Esophagus muscularis mucosa (tissue), 4 donors: ENCODE data around the gene UPK1B. TPM values are rescaled to one million over a fixed set of nuclear protein-coding genes. Genes with fewer than 3 reads are reported as not detected.

Experiments
- DNase-seq: peaks from one replicate; pipeline ENCODE4 v3.0.0-alpha.2; 2017; ENCODE audit errors: extremely low spot score
- H3K27ac ChIP-seq, 4 donors: fragments of 200-600 bp; sonication (generic); replicated peaks in 1 of 4; 1 replicate in 3 of 4; 2 replicates in 1 of 4; pipeline ENCODE4 v1.5.1; 2016 to 2019; ENCODE audit warnings: mild to moderate bottlenecking in 1 of 4
- H3K27me3 ChIP-seq, 4 donors: fragments of 200-600 bp; sonication (generic); one replicate each; pipeline versions ENCODE4 v1.5.1 to v1.6.0; 2016 to 2019
- H3K36me3 ChIP-seq, 4 donors: fragments of 200-600 bp; sonication (generic); one replicate each; pipeline ENCODE4 v1.5.1; 2016 to 2019
- H3K4me1 ChIP-seq, 4 donors: fragments of 200-600 bp; sonication (generic); one replicate each; pipeline ENCODE4 v1.5.1; 2016 to 2019
- H3K4me3 ChIP-seq, 4 donors: fragments of 200-600 bp; sonication (generic); 1 replicate in 2 of 4; 2 replicates in 2 of 4; pipeline ENCODE4 v1.5.1; 2016 to 2019; ENCODE audit warnings: mild to moderate bottlenecking in 4 of 4, moderate library complexity in 1 of 4
- H3K9me3 ChIP-seq, 4 donors: fragments of 200-600 bp; sonication (generic); 1 replicate in 3 of 4; 2 replicates in 1 of 4; pipeline ENCODE4 v1.5.1; 2016 to 2019
- CTCF ChIP-seq, 3 experiments: fragments of 200-600 bp in 2 of 3; fragments of 450-650 bp in 1 of 3; sonication (generic) in 2 of 3; IDR thresholded peaks; one replicate each; pipeline ENCODE4 v1.5.1; 2017 to 2019; ENCODE audit warnings: antibody characterized with exemption in 3 of 3, mild to moderate bottlenecking in 2 of 3, moderate library complexity in 1 of 3
- EP300 ChIP-seq: sonication (generic); formaldehyde crosslinking; IDR thresholded peaks from one replicate; pipeline ENCODE4 v1.6.1; 2017; ENCODE audit warnings: antibody characterized with exemption
- POLR2A ChIP-seq: fragments of 450-650 bp; IDR thresholded peaks from one replicate; pipeline ENCODE4 v1.6.1; 2017; ENCODE audit warnings: antibody characterized with exemption, moderate library complexity, mild to moderate bottlenecking, low read depth
- POLR2AphosphoS5 ChIP-seq, 2 donors: sonication (generic); formaldehyde crosslinking; IDR thresholded peaks; one replicate each; pipeline ENCODE4 v1.6.1; 2017; ENCODE audit warnings: antibody characterized with exemption in 2 of 2
- WGBS: methylation state at CpG from one replicate; pipeline ENCODE4 v1.1.5; 2018; 5-methylcytosine and 5-hydroxymethylcytosine counted together
- intact Hi-C: fragments of 100-400 bp; cut with DNase I; formaldehyde crosslinking; loops from one replicate; pipeline ENCODE4 v1.15.1; 2023
- total RNA-seq, 4 donors: library from RNA; depleted of rRNA; stranded (reverse); fragments of >200 nt; gene quantifications; one replicate each; pipeline versions ENCODE4 v1.1.0 to v1.2.1, GENCODE V29; 2016

UPK1B gene
- total RNA-seq, 4 donors from 2014 or later: not detected

GRCh38 chr3:119140466-119140865 lies 32.9 kb upstream of the UPK1B start:
- H3K36me3 ChIP-seq: no peaks in the 10 kb centered on the region
- TF ChIP-seq POLR2AphosphoS5 (IDR thresholded peaks at IDR 0.05) (no peak), EP300 (no peak), CTCF (IDR thresholded peaks at IDR 0.05) (no peak), POLR2A (no peak)
- intact Hi-C loops: no loop called here
- H3K4me3 ChIP-seq: no peak overlapping the region
- DNase-seq: no peak
- no peaks in the 10 kb centered on the region for H3K9me3 ChIP-seq
- H3K4me1 ChIP-seq: no peaks in the 10 kb centered on the region
- 93% methylated on average over 5 of the region's 5 CpGs for WGBS
- no peak overlapping the region for H3K27ac ChIP-seq
- no peaks in the 10 kb centered on the region for H3K27me3 ChIP-seq

DNA sequence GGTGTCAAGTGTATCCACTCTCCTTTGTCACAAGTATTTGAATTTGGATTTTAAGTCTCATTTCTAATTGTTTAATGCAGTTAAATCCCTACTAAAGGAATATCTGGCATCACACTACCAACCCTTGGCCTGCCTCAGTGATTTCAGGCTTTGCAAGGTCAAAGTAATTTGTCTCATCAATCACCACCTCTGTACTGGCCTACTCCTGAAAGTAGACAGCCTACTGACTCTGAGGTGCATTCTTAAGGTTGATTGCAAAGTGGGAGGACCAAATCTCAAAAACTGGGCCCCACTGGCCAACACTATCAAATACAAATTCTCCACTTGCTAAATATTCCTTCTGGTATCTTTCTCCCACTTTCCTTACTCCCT lies 28.3 kb upstream of the UPK1B start:
- Histone ChIP-seq H3K36me3 (no peaks in the 10 kb centered on the region), H3K4me3 (no peak overlapping the region), H3K4me1 (no peaks in the 10 kb centered on the region), H3K27ac (no peak overlapping the region), H3K9me3 (no peaks in the 10 kb centered on the region), H3K27me3 (no peaks in the 10 kb centered on the region)
- DNase-seq: no peak
- intact Hi-C loops: no loop called here
- no peak for TF ChIP-seq CTCF (IDR thresholded peaks at IDR 0.05)
- no peak for TF ChIP-seq POLR2AphosphoS5 (IDR thresholded peaks at IDR 0.05)
- TF ChIP-seq EP300: no peak
- TF ChIP-seq POLR2A: no peak

DNA sequence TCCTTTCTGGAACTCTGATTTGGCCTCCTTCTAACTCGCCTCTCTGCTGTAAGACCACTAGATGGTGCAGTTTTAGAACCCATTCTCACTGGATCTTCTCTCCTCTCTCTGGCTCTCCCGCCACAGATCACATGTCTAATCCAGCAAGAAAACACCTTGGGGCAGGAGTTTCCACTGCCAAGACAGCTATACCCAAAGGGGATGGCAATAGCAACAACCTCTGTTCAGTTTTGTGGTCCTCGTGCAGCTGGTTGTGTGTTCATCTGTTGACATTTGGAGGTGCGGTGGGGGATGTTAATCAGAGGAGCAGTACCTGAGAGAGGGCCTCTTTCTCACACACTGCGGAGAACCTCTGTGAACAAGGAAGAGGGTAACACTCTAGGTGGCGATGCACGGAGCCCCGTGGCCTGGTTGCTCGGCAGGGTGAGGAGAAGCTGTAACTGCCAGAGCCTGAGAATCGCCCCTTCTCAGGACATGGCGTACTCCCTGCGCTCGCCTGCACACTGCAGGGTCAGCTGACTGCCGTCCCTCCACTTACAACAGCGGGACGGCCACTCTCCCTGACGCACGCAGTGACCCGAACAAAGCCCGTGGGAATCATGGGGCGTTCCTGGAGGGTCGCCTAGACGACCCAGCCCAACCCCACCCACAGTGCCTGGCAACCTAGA lies 27.8 kb upstream of the UPK1B start, which contains the start of gene TEX55:
TEX55 (plus strand) TSS at position 666 of the 668 bp plus-strand sequence. CDS start 25 bp downstream, outside the sequence.
- TF ChIP-seq POLR2AphosphoS5 (IDR thresholded peaks at IDR 0.05) (no peak), CTCF (IDR thresholded peaks at IDR 0.05) (peak in 2 of 3 experiments; percentile 9 to 34), EP300 (no peak), POLR2A (no peak)

GRCh38 chr3:119146578-119147375 lies 26.6 kb upstream of the UPK1B start:
- TF ChIP-seq POLR2A: no peak
- TF ChIP-seq EP300: no peak
- no peak for TF ChIP-seq POLR2AphosphoS5 (IDR thresholded peaks at IDR 0.05)
- TF ChIP-seq CTCF (IDR thresholded peaks at IDR 0.05): no peak
- DNase-seq: no peak
- no peak overlapping the region for H3K4me3 ChIP-seq
- H3K9me3 ChIP-seq: no peaks in the 10 kb centered on the region
- H3K36me3 ChIP-seq: no peaks in the 10 kb centered on the region
- intact Hi-C loops: no loop called here
- no peaks in the 10 kb centered on the region for H3K27me3 ChIP-seq
- H3K27ac ChIP-seq: no peak overlapping the region
- WGBS: 89% methylated on average over 15 of the region's 15 CpGs
- no peaks in the 10 kb centered on the region for H3K4me1 ChIP-seq

More for the DNA sequence above, 27.8 kb upstream of the UPK1B start, which contains the start of gene TEX55:
- H3K4me3 ChIP-seq: no peak within 1 kb of the TSS
- H3K9me3 ChIP-seq: no peaks in the 10 kb centered on the region
- 89% methylated on average over 19 of the region's 23 CpGs for WGBS
- intact Hi-C loops: no loop called here
- H3K4me1 ChIP-seq: no peaks in the 10 kb centered on the region
- no peak within 1 kb of the TSS for H3K27ac ChIP-seq
- DNase-seq: no peak
- H3K27me3 ChIP-seq: no peaks in the 10 kb centered on the region
- no peaks in the 10 kb centered on the region for H3K36me3 ChIP-seq
